ENCODE measurements around the gene SEMA5B.

SEMA5B gene

DNA sequence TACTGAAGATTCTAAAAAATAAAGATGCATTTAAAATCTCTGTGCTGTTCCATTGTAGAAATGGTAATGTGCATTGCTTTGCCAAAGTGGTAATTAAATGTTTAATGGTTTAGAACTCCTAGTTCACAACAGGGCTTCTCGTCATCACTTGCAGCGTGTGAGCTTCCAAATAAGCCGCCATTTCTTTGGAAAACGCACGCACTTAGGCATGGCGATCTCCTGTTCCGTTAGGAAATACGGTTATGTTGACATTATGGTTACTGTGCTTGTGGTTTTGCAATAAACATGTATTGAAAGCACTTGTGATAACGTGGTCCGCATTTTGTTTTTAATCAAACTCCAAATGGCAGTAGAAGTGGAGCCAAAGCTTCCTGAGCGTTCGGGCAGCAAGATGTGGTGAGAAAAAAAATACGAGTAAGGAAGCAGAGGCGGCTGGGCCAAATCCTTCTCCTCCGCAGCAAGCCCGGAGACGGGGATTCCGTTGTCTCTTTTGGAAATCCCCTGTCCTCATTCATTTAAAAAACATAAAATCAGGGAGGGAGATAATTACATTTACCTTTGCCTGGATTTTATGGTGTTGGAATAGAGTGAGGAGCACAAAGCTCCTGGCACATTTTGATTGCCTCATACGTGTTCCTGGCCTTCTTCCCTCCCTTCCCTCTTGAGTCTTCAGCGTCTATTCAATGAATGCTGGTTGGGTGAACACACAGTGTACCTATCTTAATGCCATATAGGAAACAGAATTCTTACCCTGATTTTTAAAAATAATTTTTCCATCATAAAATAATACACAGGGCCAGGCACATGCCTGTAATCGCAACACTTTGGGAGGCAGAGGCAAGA is 135.2 kb downstream of the SEMA5B start:
- DNase-seq (ENCODE audit: low spot score) = no peak

DNA sequence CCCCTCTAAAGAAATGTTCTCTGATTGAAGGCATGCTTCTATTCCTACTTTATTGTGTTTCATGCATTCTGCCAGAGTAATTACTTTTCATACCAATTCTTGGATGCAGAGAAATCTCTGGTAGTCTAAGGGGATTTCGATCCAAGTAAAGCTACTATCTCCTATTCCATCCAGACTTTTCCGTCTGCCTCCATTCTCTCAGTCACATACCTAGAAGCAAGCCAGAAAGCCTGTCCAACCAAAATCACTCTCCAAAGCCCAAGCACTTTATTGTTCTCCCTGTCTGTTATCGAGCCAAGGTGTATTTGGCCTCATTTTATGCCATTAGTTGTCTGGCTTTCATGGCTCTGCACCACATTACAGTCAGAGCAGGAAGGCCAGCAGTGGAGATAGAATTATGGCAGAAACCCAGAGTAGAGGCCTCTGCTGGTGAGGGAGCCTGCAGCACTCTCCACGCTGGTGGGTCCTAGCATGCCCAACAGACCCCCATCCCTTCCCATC is 136.8 kb downstream of the SEMA5B start:
- no peak for DNase-seq (ENCODE audit: low spot score)

DNA sequence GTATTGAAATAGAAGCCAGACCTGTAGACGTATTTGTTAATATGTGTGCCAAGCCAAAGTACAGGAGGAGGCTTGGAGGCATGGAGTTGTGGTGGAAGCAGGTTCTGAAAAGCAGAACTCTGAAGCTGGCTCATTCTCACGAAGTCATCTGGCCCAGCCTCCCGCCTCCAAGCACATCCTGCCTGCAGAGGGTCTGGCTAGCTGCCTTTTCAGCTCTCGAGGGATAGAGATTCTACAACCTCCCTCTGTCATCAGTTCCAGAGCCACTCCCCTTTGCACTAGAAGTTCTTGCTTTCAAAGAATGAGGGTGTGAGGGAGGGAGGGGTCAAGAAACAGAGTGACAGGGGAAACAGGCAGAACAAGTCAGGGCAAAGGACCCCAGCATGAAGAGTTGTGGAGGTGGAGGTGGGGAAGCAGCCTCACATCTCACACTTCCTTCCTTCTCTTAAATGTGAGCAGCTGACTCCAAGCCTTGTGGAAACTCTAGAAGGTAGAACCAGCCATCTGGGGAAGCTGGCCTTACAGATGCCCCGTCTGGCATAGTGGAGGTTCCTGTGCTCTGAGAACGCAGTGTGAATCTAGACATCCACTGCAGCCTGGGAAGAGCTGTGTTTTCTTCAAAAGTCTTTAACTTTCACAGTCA is 137.4 kb downstream of the SEMA5B start:
- no peak for DNase-seq (ENCODE audit: low spot score)

DNA sequence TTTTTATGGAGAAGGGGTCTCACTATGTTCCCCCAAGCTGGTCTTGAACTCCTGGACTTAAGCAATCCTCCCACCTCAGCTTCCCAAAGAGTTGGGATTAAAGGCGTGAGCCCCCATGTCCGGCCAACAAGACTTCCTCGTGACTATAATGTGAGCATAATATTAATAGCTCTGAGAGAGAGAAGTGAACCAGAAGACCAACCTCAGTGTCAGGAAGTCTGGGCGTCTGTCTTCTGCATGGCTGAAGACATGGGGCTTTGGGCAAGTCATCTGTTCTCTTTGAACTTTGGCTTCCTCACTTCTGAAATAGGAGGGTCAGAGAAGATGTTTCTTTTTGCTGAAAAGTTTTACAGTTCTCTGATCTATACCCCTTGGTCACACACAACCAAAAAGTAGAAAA is 140.6 kb downstream of the SEMA5B start:
- no peak for DNase-seq (ENCODE audit: low spot score)

DNA sequence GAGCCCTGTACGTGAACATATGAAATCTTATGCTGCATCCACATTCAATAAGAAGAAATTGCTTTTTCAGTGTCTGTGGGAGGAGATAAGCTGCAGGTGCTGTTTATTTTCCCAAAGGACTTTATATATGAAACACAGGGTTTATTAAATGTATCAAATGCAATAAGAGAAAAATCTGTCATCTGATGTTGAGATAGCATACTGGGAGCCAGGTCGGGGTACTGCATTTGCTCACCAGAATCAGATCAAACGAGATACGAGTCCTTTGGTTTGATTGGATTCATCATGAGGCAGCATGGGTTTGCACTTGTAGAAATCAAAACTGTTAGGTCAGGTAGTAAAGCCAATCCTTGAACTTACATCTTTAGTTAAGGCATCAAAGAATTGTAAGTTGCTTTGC is 141.3 kb downstream of the SEMA5B start:
- no peak for DNase-seq (ENCODE audit: low spot score)

DNA sequence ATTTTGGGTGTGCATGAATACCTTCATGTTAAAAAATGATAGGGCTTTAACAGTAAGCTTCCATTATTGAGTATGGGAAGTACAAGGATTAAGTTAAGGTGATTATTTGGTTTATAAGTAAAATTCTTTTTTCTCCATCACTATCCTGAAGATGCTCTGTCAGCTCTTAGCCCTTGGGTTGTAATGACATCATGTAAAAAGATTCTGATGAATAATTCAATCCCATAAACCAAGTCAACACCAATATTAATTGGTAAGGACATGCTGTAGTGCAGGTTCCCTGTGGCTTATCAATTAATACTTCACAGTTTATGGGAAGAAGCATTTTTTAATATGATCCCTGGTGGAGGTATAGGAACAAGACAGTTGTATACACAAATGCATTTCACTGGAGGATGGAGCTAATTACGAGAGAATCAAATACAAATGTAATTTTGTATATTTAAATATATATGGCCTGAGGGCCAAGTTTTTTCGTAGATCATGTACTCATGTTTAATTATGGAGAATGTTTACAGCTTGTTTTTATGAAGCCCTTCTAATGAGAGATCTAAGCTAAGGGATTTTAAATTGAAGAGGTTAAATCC is 145.1 kb downstream of the SEMA5B start:
- no peak for DNase-seq (ENCODE audit: low spot score)

DNA sequence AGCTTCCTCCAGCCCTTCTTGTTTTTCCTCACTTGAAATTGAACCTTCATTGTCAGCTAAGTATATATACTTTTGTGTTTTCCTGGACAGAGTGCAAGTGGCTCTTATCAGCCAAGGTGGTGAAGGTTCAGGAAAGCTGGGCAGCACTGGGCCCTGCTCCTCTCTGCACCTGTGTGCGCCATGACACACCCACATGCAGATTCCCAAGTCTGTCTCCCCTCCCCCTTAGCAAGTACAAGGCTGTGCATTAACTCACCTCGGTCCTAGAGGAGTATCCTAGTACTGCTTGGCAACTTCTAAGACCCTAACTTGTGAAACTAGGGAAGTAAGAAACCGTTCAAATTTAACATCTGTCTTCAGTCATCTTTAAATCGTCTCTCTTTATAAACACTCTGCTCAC is 146.9 kb downstream of the SEMA5B start:
- no peak for DNase-seq (ENCODE audit: low spot score)

DNA sequence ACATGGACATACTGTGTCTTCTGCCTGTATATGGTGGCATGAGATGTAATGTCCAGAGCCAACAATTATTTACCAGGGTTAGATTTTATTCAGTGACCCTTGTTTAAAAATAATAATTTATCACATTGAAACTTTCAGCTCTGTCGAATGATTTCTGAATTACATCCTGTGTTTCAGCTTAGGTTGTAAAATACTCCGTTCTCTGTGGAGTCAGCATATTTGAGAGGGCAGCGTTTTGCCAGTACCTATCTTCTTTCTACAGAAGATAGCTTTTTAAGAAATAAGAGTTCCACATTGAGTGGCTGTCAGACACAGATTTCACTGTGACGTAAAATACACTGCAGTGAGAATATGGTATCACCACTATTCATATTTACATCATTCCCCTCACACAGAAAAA is 147.4 kb downstream of the SEMA5B start:
- DNase-seq (ENCODE audit: low spot score) = no peak

DNA sequence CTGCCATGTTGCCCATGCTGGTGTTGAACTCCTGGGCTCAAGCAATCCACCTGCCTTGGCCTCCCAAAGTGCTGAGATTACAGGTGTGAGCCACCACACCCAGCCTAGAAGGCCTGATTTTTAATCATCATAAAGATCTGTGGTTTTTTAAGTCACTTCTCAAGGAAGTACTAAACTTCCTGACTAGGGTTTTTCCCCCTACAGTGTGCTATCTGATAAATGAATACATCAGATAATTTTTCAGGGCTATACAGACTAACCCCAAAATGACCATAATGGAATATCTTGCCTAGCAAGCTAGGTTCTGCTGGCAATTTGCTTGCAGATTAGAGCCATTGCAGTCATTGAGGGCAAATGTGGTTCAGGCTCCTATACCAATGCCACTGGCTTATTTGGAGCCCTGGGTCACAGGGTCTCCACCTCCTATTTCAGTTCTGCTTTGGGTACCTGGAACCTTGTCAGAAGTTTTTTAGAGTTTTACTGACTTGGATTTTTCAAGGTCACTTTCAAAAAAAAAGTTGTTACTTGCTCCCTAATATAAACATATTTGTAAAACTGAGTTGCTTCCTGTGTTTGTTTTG is 151.9 kb downstream of the SEMA5B start:
- no peak for DNase-seq (ENCODE audit: low spot score)

DNA sequence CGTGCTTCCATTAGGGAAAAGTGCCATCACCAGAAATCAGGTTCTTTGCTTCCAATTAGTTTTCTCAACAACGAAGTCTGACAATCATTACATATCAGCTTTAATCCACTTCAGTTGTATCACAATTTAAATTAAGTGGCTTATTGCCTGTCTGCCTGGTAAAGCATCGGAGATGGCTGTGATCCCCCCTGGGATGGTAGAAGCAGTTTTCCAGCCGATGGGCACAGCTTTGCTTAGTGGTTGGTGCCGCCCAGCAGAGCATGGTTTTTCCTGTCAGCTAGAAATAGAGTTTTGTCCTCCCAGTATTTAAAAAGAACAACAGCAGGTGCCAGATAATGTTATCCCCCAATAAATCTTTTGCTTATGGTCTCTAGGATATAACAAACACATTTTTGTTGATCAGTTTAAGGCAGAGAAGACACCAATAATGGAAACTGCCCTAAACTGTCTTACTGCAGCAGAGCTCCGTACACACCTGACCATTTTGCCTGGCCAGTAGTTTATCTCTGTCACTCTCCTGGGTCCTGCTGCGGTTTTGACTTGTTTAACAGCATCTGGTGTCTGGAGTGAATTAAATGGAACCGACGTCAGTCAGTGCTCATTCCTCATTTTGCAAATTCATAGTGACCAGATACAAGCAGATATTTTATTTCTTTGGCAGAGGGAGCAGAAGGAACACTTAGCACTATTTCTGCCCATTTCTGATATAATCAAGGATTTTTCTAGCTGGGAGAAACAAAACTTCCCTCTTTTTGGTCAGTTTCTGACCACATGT is 153.6 kb downstream of the SEMA5B start:
- no peak for DNase-seq (ENCODE audit: low spot score)

DNA sequence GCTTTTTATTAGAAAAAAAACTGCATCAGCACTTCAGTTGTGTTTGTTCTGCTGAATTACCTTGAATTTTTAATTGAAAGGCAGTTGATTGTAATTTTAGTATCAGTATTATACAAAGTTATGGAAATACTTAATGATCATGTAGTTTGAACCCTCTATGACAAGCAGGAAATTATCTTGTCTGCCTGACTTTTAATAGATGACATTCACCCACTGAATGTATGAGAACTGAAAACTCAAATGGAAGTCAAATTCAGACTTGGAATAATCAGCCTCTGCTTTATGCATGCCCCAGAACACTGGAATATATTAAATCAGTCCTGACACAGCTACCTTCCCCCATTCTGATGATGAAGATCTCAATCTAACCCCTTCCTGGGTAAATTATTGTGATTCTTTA is 159.2 kb downstream of the SEMA5B start:
- no peak for DNase-seq (ENCODE audit: low spot score)

DNA sequence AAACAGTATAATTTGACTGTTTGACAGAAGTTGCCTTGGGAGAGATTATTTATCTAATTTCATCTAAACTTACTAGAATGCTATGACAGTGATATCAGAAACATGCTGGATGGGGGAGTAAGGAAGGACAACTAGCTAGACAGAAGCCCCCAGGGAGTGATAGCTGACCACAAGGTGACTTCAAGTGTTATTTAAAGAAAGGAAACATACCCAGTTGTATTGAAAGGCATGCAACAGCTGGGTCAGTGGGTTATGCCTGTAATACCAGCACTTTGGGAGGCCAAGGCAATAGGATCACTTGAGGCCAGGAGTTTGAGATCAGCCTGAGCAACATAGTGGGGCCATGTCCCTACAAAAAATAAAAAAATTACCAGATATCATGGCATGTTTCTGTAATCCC is 163.1 kb downstream of the SEMA5B start:
- no peak for DNase-seq (ENCODE audit: low spot score)

DNA sequence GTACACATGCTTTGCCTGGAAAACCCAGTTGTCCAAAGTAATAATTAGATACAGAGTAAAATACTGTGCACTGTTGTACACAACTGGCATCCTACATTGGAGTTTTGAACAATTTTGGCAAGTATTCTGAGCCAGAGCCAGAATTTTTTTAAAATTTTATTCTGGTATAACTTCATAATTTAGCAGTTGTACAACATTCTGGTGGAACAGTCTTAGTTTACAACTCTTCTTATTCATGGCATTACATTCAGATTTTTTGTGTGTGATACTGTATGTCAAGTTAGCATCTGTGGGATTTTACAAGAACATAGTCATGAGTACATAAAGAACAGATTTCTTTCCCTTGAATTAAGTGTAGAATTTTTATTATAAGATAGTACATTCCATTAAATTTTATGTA is 165.2 kb downstream of the SEMA5B start:
- no peak for DNase-seq (ENCODE audit: low spot score)

Measured in hematopoietic multipotent progenitor cell treated with erythropoietin and hydrocortisone succinate and interleukin-3 and kit ligand, for 17 days (in vitro differentiated cells).